H54 (cell line): ENCODE data around the gene PRDX5.

Experiments used
- DNase-seq: peaks from one replicate; pipeline ENCODE4 v3.0.0; 2011; ENCODE audit warnings: low spot score, mixed read lengths; ENCODE audit not compliant: insufficient read length
- FAIRE-seq: peaks from 3 replicates; lab custom pipeline; 2011; peaks lifted over from hg19 to GRCh38; lab: Jason Lieb, UNC
- POLR2A ChIP-seq: IDR thresholded peaks from 2 replicates; pipeline ENCODE4 v1.6.1; 2011; ENCODE audit warnings: low read depth, mild to moderate bottlenecking, low read length

The PRDX5 gene

DNA sequence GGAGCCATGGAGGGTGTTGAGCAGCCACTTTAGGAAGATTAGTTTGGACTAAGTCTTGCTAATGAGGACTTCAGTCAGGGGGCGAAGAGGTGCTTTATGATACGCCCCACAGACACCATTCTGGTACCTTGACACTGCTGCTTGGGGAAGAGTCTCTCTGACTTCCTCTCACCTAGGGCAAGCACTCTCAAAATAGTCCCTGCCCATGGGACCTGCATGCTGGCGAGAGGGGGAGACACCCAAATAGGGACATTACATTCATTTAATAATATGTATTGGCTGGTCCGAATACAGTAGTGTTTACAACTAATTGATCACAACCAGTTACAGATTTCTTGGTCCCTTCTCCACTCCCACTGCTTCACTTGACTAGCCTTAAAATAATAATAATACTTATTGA lies 22.2 kb upstream of the PRDX5 start:
- DNase-seq, result no peak
- no peak for TF ChIP-seq POLR2A
- FAIRE-seq, result no peak

DNA sequence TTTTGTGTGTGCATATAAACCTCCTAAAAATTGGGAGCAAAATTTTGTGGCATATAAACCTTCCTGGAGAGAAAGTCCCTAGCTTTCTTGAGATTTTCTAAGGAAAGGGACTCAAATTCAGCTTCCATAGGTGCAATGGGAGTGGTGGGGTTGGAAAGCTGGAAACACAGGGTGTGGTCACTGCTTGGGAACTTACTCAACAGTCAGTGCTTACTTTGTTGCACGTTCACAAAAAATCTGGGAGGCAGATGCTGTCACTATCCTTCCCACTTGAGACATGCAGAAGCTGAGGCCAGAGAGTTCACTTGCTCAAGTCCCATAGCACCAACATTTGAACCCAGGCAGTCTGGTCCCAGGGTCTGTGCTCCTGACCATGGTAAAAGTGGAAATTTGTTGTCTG lies 21.7 kb upstream of the PRDX5 start:
- no peak for DNase-seq
- no peak for FAIRE-seq
- no peak for TF ChIP-seq POLR2A

DNA sequence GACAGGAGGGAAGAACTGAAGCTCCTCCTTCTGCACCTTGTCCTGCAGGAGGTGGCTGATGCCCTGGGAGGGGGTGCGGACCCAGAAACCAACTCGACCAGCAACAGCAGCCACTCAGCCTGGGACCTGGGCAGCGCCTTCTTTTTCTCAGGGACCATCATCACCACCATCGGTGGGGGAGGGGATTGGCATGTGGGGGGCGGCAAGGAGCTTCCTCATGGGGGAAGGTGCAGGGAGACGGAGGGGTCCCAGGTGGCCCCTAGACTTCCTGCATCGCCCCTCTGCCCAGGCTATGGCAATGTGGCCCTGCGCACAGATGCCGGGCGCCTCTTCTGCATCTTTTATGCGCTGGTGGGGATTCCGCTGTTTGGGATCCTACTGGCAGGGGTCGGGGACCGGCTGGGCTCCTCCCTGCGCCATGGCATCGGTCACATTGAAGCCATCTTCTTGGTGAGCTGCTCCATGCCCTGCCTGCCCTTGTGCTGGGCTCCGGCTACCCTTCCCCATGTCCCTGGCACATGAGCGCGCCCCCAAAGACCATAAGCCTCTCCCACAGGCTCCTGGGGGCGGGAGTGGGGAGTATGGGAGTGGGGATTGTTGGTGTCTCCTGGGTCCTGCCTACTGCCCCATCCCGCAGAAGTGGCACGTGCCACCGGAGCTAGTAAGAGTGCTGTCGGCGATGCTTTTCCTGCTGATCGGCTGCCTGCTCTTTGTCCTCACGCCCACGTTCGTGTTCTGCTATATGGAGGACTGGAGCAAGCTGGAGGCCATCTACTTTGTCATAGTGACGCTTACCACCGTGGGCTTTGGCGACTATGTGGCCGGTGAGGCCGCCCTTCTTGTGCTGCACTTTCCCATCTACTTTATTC lies 20.9 kb upstream of the PRDX5 start:
- no peak for TF ChIP-seq POLR2A
- FAIRE-seq (no peak), DNase-seq (no peak)

DNA sequence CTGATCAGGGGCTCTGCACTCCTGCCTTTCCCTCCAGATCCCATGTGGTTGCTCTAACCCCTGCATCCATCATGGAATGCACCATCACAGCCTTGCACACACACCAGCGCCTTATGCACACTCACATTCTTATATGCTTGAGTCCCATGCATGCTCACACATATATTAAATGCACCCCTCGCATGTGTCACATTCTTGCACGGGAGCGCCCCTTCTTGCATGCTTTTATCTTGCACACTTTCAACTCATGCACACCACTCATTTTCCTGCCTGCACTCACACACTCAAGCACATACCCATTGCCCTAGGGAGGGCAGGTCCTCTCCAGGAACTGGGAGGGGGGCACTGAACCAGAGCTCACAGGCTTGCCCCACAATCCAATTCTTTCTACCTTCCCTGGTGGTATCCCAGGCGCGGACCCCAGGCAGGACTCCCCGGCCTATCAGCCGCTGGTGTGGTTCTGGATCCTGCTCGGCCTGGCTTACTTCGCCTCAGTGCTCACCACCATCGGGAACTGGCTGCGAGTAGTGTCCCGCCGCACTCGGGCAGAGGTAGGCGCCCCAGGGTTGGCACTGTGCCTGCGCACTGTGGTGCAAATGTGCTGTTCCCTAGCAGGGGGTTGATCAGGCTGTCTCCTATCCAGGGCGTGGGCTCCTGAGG lies 20.1 kb upstream of the PRDX5 start:
- DNase-seq (no peak), FAIRE-seq (no peak)
- TF ChIP-seq POLR2A, result no peak

DNA sequence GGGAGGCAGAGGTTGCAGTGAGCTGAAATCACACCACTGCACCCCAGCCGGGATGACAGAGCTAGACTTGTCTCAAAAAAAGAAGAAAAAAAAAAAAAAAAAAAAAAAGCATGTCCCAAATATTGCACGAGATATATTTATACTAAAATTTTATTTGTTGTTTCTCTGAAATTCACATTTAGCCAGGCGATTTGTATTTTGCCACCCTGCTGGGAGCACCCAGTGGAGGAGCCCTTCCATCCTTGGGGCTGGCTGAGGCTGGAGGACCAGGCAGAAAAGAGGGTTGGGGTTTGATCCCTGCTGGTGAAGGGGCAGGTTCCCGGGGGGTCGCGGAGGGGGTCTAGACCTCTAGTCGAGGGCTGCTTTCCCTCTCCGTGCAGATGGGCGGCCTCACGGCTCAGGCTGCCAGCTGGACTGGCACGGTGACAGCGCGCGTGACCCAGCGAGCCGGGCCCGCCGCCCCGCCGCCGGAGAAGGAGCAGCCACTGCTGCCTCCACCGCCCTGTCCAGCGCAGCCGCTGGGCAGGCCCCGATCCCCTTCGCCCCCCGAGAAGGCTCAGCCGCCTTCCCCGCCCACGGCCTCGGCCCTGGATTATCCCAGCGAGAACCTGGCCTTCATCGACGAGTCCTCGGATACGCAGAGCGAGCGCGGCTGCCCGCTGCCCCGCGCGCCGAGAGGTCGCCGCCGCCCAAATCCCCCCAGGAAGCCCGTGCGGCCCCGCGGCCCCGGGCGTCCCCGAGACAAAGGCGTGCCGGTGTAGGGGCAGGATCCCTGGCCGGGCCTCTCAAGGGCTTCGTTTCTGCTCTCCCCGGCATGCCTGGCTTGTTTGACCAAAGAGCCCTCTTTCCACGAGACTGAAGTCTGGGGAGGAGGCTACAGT lies 18.7 kb upstream of the PRDX5 start:
- no peak for TF ChIP-seq POLR2A
- FAIRE-seq, result no peak
- no peak for DNase-seq

DNA sequence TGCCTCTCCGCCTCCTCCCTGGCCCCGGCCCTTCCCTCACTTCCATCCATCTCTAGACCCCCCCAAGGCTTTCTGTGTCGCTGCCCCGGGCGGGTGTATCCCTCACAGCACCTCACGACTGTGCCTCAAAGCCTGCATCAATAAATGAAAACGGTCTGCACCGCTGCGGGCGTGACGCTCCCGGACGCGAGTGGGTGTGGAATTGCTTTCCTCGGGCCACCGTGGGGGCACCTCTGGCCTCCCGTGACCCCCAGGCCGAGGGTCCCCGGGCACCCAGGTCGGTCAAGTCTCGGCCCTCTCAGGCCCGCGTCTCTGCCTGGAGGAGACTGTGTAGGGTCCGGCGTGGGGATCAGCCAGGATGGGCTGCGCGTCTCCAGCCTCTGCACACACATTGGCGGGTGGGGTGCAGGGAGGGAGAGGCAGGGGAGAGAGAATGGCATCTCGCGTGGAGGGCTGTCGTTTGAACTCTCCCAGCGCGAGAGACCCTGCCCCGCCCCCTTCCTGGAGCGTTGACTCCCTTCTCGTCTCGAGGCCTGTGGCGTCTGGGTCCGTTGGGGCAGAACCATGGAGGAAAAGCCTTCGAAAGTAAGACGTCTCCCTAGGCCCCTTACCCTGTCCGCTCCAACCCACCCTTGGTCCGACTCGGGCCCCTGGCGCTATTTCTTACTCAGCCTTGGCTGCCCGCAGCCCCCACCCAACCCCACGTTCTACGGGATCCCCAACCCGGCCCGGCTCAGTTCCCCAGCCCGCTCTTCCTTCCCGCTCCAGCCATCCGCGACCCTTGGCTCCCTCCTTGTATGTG lies 17.9 kb upstream of the PRDX5 start, which contains the start of gene CATSPERZ:
CATSPERZ (plus strand) TSS at position 512 of the 802 bp plus-strand sequence; CDS start at position 565, 53 bp downstream.
- no peak for TF ChIP-seq POLR2A
- FAIRE-seq (no peak), DNase-seq (no peak)

DNA sequence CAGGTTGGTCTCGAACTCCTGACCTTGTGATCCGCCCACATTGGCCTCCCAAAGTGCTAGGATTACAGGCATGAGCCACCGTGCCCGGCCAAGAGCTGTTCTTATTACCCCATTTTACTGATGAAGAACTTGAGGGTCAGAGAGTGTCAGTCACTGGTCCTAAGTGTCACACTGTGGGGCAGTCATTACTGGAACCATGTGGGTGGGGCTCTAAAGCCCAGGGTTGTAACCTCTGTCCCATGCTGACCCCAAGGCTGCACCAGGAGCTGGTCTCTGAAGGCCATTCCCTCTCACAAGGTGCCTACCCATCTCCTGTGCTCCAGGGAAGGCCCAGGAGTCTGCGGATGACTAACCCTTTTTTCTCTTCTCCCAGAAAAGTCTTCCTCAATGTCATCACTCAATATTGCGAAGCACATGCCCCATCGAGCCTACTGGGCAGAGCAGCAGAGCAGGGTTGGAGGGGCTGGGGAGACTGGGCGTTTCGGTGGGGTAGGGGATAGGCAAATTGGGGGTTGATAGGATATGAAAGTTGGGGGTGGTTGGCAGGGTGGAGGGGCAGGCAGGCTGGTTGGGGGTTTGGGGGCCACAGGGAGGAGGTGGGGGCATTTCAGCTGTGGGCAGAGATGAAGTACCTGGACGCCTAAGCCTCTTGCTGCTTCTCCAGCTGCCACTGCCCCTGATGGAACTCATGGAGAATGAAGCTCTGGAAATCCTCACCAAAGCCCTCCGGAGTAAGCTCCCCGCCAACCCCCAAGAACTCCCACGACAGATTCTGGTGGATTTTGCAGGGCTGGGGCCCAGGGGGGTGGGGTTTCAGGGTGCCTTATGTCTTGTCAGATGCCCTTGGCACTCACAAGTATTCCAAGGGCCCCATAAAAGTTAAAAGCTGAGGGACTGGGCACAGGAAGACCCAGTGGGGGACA lies 14.6 kb upstream of the PRDX5 start:
- no peak for DNase-seq
- no peak for TF ChIP-seq POLR2A
- no peak for FAIRE-seq

DNA sequence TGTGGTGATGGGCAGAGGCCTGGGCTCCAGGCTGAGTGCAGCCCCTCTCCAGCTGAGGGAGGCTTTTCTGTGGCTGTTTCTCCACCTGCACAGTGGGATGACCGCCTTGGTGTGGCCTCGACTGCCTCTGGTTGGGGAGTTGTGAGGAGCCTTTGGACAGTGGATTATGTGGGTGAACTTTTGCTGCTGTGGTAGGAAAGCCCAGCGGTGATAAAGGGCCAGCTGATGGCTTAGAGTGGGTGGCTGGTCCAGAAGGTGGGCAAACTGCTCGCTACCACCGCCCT lies 13.9 kb upstream of the PRDX5 start:
- TF ChIP-seq POLR2A, result no peak
- no peak for DNase-seq
- FAIRE-seq, result no peak

DNA sequence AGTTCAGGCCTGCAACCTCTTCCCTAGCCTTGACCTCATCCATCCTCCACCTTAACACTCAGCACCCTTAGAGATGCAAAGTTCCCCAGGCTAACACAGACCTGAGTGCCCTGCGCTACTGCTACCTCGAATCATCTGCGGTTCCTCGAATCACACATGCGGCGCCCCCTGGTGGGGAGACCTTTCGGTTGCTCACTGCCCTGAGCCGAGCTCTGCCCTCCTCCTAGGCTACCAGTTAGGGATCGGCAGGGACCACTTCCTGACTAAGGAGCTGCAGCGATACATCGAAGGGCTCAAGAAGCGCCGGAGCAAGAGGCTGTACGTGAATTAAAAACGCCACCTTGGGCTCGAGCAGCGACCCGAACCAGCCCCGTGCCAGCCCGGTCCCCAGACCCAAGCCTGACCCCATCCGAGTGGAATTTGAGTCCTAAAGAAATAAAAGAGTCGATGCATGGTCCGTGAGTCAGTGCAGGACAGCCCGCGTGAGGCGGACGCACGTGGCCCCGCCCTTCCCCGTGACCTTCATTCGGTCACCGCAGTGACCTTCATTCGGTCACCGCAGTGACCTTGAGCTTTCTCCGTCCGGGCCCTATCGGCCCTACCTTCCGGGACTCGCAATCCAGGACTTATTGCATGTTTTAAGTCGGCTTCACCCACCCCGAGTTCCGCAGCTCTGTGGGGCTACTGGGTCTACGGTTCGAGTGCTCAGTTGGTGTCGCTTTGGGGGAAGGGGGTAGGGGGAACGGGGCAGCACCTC lies 13.4 kb upstream of the PRDX5 start:
- no peak for TF ChIP-seq POLR2A
- FAIRE-seq (no peak), DNase-seq (peak; percentile 95)

DNA sequence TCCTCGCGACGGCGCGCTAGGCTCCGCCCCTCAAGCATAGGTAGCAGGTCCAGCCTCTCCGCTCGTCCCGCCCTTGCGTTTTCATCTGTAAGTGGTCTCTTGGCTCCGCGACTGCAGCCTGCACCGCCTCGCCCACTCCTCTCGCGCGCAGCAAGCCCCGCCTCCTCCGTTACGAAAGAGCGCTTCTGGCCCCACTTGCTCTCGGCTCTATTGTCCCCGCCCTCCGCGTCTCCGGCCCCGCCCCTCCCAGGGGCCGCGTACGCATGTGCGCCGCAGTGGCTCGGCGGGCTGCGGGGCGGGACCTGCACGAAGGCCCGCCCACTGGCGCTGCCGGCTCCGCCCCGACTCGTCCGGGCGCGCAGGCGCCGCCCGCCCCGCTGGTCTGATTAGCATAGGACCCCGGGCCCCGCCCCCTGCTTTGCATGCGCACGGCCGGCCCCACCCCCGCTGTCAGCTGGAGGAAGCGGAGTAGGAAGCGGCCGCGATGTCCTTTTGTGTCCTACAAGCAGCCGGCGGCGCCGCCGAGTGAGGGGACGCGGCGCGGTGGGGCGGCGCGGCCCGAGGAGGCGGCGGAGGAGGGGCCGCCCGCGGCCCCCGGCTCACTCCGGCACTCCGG lies 12.7 kb upstream of the PRDX5 start, which contains the start of gene ESRRA:
ESRRA (plus strand) TSS at position 450 of the 616 bp plus-strand sequence. CDS start 1,656 bp downstream, outside the sequence.
- peak; percentile 48; the same call in 1 of the 2 replicates for TF ChIP-seq POLR2A
- FAIRE-seq (no peak), DNase-seq (peak; percentile 95)

DNA sequence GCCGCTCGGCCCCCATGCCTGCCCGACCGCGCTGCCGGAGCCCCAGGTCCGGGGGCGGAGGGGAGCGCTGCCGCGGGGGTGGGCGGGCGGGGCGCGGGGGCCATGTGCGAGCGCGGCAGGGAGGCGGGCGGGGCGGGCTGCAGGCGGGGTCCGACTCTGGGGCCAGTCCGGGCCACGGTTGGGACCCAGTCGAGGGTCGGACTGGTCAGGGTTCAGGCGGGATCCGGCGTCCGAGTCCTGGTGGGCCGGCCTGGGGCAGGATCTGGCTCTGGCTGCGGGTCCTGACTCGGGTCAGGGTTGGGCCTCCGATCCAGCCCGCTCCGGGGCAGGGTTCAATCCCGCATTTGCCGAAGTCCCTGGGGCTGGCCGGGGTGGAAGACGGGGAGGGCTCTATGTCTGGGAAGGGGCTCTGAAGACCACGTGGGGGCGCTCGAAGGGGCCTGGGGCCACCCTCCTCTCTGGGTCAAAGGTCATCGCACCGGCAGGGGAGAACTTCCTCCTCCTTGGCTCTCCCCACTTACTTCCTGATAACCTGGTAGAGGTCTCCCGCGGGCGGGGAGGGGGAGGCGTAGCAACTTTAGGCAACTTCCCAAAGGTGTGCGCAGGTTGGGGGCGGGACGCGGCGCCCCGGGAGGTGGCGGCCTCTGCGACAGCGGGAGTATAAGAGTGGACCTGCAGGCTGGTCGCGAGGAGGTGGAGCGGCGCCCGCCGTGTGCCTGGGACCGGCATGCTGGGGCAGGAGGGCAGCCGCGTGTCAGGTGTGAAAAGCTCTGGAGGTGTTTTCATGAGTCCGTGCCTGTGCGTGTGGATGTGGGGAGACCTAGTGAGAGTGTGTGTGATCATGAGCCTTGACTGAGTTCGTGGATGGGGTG lies 12.0 kb upstream of the PRDX5 start:
- FAIRE-seq, result no peak

More for the DNA sequence above, 12.0 kb upstream of the PRDX5 start:
- TF ChIP-seq POLR2A, result no peak
- DNase-seq, result no peak
